Hepatocyte (in vitro differentiated cells): Measurements from ENCODE around the gene KIAA1671.

Experiments
- CTCF ChIP-seq: fragments of 200-600 bp; sonication (generic); IDR thresholded peaks from 2 replicates; pipeline ENCODE4 v1.5.1; 2016; ENCODE audit warnings: antibody characterized with exemption, mild to moderate bottlenecking; ENCODE audit not compliant: poor library complexity
- EZH2 ChIP-seq: fragments of 200-600 bp; sonication (generic); IDR thresholded peaks from 2 replicates; pipeline ENCODE4 v1.6.1; 2016; ENCODE audit warnings: antibody characterized with exemption, mild to moderate bottlenecking, borderline replicate concordance
- EZH2phosphoT487 ChIP-seq: fragments of 200-600 bp; sonication (generic); IDR thresholded peaks from one replicate; pipeline ENCODE4 v1.6.1; 2018; ENCODE audit warnings: antibody characterized with exemption, mild to moderate bottlenecking, low read depth, moderate library complexity; ENCODE audit not compliant: unreplicated experiment, severe bottlenecking

- TF ChIP-seq CTCF, result no peak
- TF ChIP-seq EZH2, result no peak
- TF ChIP-seq EZH2phosphoT487, result no peak
Measured at GRCh38 chr22:25112538-25113253, 160.2 kb downstream of the KIAA1671 start.
